Endodermal cell (in vitro differentiated cells): ENCODE results near the gene MINPP1. TPM values are rescaled to one million over a fixed set of nuclear protein-coding genes. Genes with fewer than 3 reads are reported as not detected.
A peak's percentile ranks its signal among the peaks of the same experiment; 100 is the strongest.

Experiments used
- DNase-seq: peaks from one replicate; pipeline ENCODE4 v3.0.0-alpha.2; 2017
- H3K27ac ChIP-seq: 2 replicates; pipeline ENCODE4 v1.5.1; 2013; ENCODE audit warnings: mild to moderate bottlenecking, low read depth, low read length, moderate library complexity
- H3K27me3 ChIP-seq: 2 replicates; pipeline ENCODE4 v1.6.1; 2013; ENCODE audit warnings: mild to moderate bottlenecking, low read length, moderate library complexity; ENCODE audit not compliant: insufficient read depth, control insufficient read depth, poor library complexity, severe bottlenecking
- H3K36me3 ChIP-seq: 2 replicates; pipeline ENCODE4 v1.7.0; 2013; ENCODE audit warnings: mild to moderate bottlenecking, low read length, moderate library complexity; ENCODE audit not compliant: control insufficient read depth, insufficient read depth
- H3K4me1 ChIP-seq: one replicate; pipeline ENCODE4 v1.7.0; 2013; ENCODE audit warnings: low read length; ENCODE audit not compliant: control insufficient read depth, insufficient read depth
- H3K4me3 ChIP-seq: 2 replicates; pipeline ENCODE4 v1.5.1; 2013; ENCODE audit warnings: mild to moderate bottlenecking, low read length, moderate library complexity
- H3K9ac ChIP-seq: 2 replicates; pipeline ENCODE4 v1.6.1; 2013; ENCODE audit warnings: mild to moderate bottlenecking, low read length, moderate library complexity; ENCODE audit not compliant: poor library complexity, severe bottlenecking; ENCODE audit errors: extremely low read depth
- H3K9me3 ChIP-seq: 2 replicates; pipeline ENCODE4 v1.6.1; 2013; ENCODE audit warnings: mild to moderate bottlenecking, low read length, moderate library complexity; ENCODE audit not compliant: control insufficient read depth
- H3K27ac Mint-ChIP-seq: 2 replicates; pipeline ENCODE4 v1.8.0; 2020; ENCODE audit warnings: mixed read lengths
- H3K27me3 Mint-ChIP-seq: 2 replicates; pipeline ENCODE4 v1.8.0; 2021; ENCODE audit warnings: mild to moderate bottlenecking, mixed read lengths; ENCODE audit not compliant: insufficient read depth
- H3K36me3 Mint-ChIP-seq: 2 replicates; pipeline ENCODE4 v1.8.0; 2020; ENCODE audit warnings: low read depth, mixed read lengths
- H3K4me1 Mint-ChIP-seq: 2 replicates; pipeline ENCODE4 v1.8.0; 2020; ENCODE audit warnings: mixed read lengths
- H3K4me3 Mint-ChIP-seq: 2 replicates; pipeline ENCODE4 v1.8.0; 2020; ENCODE audit warnings: mild to moderate bottlenecking, moderate library complexity, mixed read lengths
- H3K9me3 Mint-ChIP-seq: 2 replicates; pipeline ENCODE4 v1.8.0; 2020; ENCODE audit warnings: mild to moderate bottlenecking, mixed read lengths
- WGBS, 2 experiments: methylation state at CpG; one replicate each; pipeline versions ENCODE4 v1.1.5 to v1.1.7; 2013; ENCODE audit warnings: missing lambda C conversion rate in 2 of 2, mixed read lengths in 1 of 2; ENCODE audit not compliant: insufficient coverage in 1 of 2, insufficient read length in 1 of 2; 5-methylcytosine and 5-hydroxymethylcytosine counted together
- total RNA-seq, 2 donors: library from RNA; stranded (reverse); fragmentation: NEBNext Ultra II Directional in 1 of 2; extraction: Animal tissue kit (Norgen Biotek cat#: 25700) in 1 of 2; gene quantifications; 2 replicates in 1 of 2; 3 replicates in 1 of 2; pipeline ENCODE4 v1.2.1, GENCODE V29; 2021
- TF ChIP-seq, protein P1 (sequence below): fragments of 200-600 bp; sonication (generic); conservative IDR thresholded peaks from 2 replicates; pipeline ENCODE4 v1.5.0; 2021; ENCODE audit warnings: antibody characterized with exemption, mild to moderate bottlenecking

The MINPP1 gene
- total RNA-seq, 2 donors from 2014 or later = 32.4 to 40.4 TPM

DNA sequence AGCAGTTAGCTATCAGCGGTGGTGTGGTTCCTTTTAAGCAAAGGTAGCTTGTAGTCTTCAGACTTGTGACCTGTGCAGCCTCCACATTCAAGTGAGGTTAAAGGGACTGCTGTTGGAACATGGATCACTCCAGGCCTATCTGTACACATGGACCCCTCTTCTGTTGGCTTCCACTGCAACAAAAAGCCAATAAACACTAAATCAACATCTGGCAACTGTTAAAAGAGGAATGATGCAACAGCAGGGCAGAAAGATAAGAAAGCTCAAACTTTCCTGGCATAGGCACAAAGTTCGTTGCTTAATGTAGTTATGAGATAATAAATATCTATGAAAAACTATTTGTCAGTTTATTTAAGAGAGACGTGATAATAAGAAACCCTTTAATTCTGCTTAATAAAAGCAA lies 4.0 kb upstream of the MINPP1 start:
- Mint-ChIP-seq H3K27me3 (peaks cover 16% of the 10 kb centered on the region), H3K36me3 (no peaks in the 10 kb centered on the region), H3K4me1 (peaks cover 5% of the 10 kb centered on the region), H3K4me3 (no peak overlapping the region), H3K27ac (no peak overlapping the region), H3K9me3 (no peaks in the 10 kb centered on the region)
- Histone ChIP-seq H3K4me1 (peaks cover 6% of the 10 kb centered on the region), H3K27me3 (no peaks in the 10 kb centered on the region), H3K27ac (no peak overlapping the region), H3K36me3 (no peaks in the 10 kb centered on the region), H3K9me3 (no peaks in the 10 kb centered on the region), H3K9ac (no peak overlapping the region), H3K4me3 (no peak overlapping the region)
- WGBS, 2 experiments = 86 to 90% methylated on average over 2 of the region's 3 CpGs
- TF ChIP-seq, protein P1, sequence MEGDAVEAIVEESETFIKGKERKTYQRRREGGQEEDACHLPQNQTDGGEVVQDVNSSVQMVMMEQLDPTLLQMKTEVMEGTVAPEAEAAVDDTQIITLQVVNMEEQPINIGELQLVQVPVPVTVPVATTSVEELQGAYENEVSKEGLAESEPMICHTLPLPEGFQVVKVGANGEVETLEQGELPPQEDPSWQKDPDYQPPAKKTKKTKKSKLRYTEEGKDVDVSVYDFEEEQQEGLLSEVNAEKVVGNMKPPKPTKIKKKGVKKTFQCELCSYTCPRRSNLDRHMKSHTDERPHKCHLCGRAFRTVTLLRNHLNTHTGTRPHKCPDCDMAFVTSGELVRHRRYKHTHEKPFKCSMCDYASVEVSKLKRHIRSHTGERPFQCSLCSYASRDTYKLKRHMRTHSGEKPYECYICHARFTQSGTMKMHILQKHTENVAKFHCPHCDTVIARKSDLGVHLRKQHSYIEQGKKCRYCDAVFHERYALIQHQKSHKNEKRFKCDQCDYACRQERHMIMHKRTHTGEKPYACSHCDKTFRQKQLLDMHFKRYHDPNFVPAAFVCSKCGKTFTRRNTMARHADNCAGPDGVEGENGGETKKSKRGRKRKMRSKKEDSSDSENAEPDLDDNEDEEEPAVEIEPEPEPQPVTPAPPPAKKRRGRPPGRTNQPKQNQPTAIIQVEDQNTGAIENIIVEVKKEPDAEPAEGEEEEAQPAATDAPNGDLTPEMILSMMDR = no peak
- no peak for DNase-seq

DNA sequence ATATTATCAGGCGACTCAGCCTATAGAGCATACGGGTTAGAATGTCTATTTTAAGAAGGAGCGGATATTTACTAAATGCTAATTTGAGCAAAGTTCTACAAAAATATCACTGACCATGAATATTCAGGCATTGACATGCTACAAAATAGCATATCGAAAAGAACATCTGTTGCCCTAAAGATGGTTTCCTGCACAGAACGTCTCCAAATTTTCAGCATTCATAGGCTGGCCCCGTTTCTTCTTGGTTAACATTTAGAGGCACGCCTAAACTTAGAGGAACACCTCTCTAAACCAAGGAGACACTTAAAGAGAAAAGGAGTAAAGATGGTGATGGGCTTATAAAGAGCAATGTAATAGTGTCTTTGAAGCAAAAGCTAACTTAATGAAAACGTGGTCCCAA lies 1.3 kb upstream of the MINPP1 start:
- H3K4me1 Mint-ChIP-seq = peaks cover 19% of the 10 kb centered on the region
- Histone ChIP-seq H3K36me3 (peaks cover 3% of the 10 kb centered on the region), H3K27me3 (no peaks in the 10 kb centered on the region), H3K4me1 (peaks cover 6% of the 10 kb centered on the region), H3K9me3 (no peaks in the 10 kb centered on the region), H3K4me3 (peak overlapping the region; percentile 81), H3K9ac (no peak overlapping the region), H3K27ac (no peak overlapping the region)
- peak overlapping the region; percentile 82 for H3K4me3 Mint-ChIP-seq
- peaks cover 15% of the 10 kb centered on the region for H3K27me3 Mint-ChIP-seq
- H3K27ac Mint-ChIP-seq = no peak overlapping the region
- 94 to 98% methylated on average over 5 to 8 of the region's 8 CpGs for WGBS, 2 experiments
- TF ChIP-seq, protein P1 = no peak
- peaks cover 2% of the 10 kb centered on the region for H3K36me3 Mint-ChIP-seq
- DNase-seq = no peak
- no peaks in the 10 kb centered on the region for H3K9me3 Mint-ChIP-seq

GRCh38 chr10:87503886-87504285 lies 807 bp upstream of the MINPP1 start:
- no peaks in the 10 kb centered on the region for H3K9me3 Mint-ChIP-seq
- H3K36me3 Mint-ChIP-seq = peaks cover 6% of the 10 kb centered on the region
- H3K27ac ChIP-seq = no peak overlapping the region
- peaks cover 15% of the 10 kb centered on the region for H3K27me3 Mint-ChIP-seq
- H3K4me3 Mint-ChIP-seq = peak overlapping the region; percentile 82
- H3K36me3 ChIP-seq = peaks cover 8% of the 10 kb centered on the region
- peak overlapping the region; percentile 75 for H3K27ac Mint-ChIP-seq
- WGBS, 2 experiments = 82 to 85% methylated on average over 6 of the region's 6 CpGs
- H3K27me3 ChIP-seq = no peaks in the 10 kb centered on the region
- TF ChIP-seq, protein P1 = no peak
- DNase-seq = no peak
- no peaks in the 10 kb centered on the region for H3K9me3 ChIP-seq
- H3K9ac ChIP-seq = peak overlapping the region; percentile 50
- peaks cover 19% of the 10 kb centered on the region for H3K4me1 Mint-ChIP-seq
- peaks cover 6% of the 10 kb centered on the region for H3K4me1 ChIP-seq
- H3K4me3 ChIP-seq = peak overlapping the region; percentile 81
